ENCODE data around the gene PEAK1.
A peak's percentile ranks its signal among the peaks of the same experiment; 100 is the strongest.

Gene PEAK1

GRCh38 chr15:77418391-77418965, 1.4 kb downstream of the PEAK1 start:
- no peak for DNase-seq (ENCODE audit: low read depth)
- no peak for TF ChIP-seq CTCF (IDR thresholded peaks at IDR 0.05; ENCODE audit: control insufficient read depth, extremely low read depth, insufficient read depth)
- H3K4me3 ChIP-seq (ENCODE audit: low read depth, low read length) = no peak overlapping the region

GRCh38 chr15:77417602-77418001, 2.3 kb downstream of the PEAK1 start:
- peak; percentile 88 for DNase-seq (ENCODE audit: low read depth)
- no peak for TF ChIP-seq CTCF (IDR thresholded peaks at IDR 0.05; ENCODE audit: control insufficient read depth, extremely low read depth, insufficient read depth)
- H3K4me3 ChIP-seq (ENCODE audit: low read depth, low read length) = no peak overlapping the region

- TF ChIP-seq CTCF (IDR thresholded peaks at IDR 0.05; ENCODE audit: control insufficient read depth, extremely low read depth, insufficient read depth) = no peak
- peak; percentile 14 for DNase-seq (ENCODE audit: low read depth)
These were observed 3.0 kb downstream of the PEAK1 start for GRCh38 chr15:77416954-77417353.

GRCh38 chr15:77416148-77416455, 3.8 kb downstream of the PEAK1 start:
- H3K4me3 ChIP-seq (ENCODE audit: low read depth, low read length) = no peak overlapping the region
- DNase-seq (ENCODE audit: low read depth) = no peak
- TF ChIP-seq CTCF (IDR thresholded peaks at IDR 0.05; ENCODE audit: control insufficient read depth, extremely low read depth, insufficient read depth) = no peak

More at GRCh38 chr15:77416954-77417353, 3.0 kb downstream of the PEAK1 start:
- H3K4me3 ChIP-seq (ENCODE audit: low read depth, low read length) = no peak overlapping the region

- TF ChIP-seq CTCF (IDR thresholded peaks at IDR 0.05; ENCODE audit: control insufficient read depth, extremely low read depth, insufficient read depth) = no peak
- H3K4me3 ChIP-seq (ENCODE audit: low read depth, low read length) = no peak overlapping the region
- no peak for DNase-seq (ENCODE audit: low read depth)
These were observed 4.3 kb downstream of the PEAK1 start for GRCh38 chr15:77415450-77416147.

- no peak for TF ChIP-seq CTCF (IDR thresholded peaks at IDR 0.05; ENCODE audit: control insufficient read depth, extremely low read depth, insufficient read depth)
- H3K4me3 ChIP-seq (ENCODE audit: low read depth, low read length) = no peak overlapping the region
- no peak for DNase-seq (ENCODE audit: low read depth)
These were observed 5.0 kb downstream of the PEAK1 start for GRCh38 chr15:77414789-77415442.
